ENCODE results near the gene TTLL9.
"Not testable (repeated sequence)": the region's sequence is repeated elsewhere in the genome, so short reads cannot be mapped to it uniquely, and the experiment has no call there.

TTLL9 gene

GRCh38 chr20:31827059-31827458 lies 43.4 kb upstream of the TTLL9 start:
- TF ChIP-seq EZH2 (IDR thresholded peaks at IDR 0.05) (no peak), POLR2AphosphoS5 (IDR thresholded peaks at IDR 0.05; ENCODE audit: borderline replicate concordance, low read depth, low read length) (no peak), FOXP2 (optimal IDR thresholded peaks at IDR 0.05; ENCODE audit: control extremely low read depth, extremely low read length, insufficient read depth) (no peak)

GRCh38 chr20:31828016-31828415 lies 42.4 kb upstream of the TTLL9 start:
- not testable (repeated sequence) for H3K9ac ChIP-seq (ENCODE audit: insufficient read length); H3K27ac ChIP-seq; H3K4me3 ChIP-seq; H3K36me3 ChIP-seq (ENCODE audit: insufficient read depth, low read length); DNase-seq (ENCODE audit: low read depth, low spot score); H3K9me3 ChIP-seq (ENCODE audit: low read depth, low read length)

More at GRCh38 chr20:31827059-31827458, 43.4 kb upstream of the TTLL9 start:
- Histone ChIP-seq H3K4me3 (no peak overlapping the region), H3K9ac (ENCODE audit: insufficient read length) (no peak overlapping the region), H3K36me3 (ENCODE audit: insufficient read depth, low read length) (no peaks in the 10 kb centered on the region), H3K27ac (no peak overlapping the region), H3K9me3 (ENCODE audit: low read depth, low read length) (no peaks in the 10 kb centered on the region)
- no peak for DNase-seq (ENCODE audit: low read depth, low spot score)

DNA sequence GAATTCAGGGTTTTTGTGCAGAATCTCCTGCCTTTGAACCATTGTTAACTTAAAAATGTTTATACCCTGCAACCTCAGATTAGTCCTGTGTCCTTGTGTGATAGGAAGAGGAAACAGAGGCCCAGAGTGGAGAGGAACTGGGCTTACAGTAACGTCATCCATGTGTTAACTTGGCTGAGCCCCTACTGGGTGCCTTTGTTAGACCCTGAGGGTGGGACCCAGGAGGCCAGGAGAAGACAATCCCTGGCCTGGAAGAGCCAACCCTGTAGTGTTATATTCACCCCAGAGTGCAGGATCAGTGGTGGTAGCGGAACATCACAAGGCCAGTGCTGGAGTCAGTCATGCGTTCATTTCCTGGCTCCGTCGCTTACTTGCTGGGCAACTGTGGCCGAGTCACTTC lies 40.7 kb upstream of the TTLL9 start:
- H3K36me3 ChIP-seq (ENCODE audit: insufficient read depth, low read length): no peaks in the 10 kb centered on the region
- DNase-seq (ENCODE audit: low read depth, low spot score): no peak
- TF ChIP-seq POLR2AphosphoS5 (IDR thresholded peaks at IDR 0.05; ENCODE audit: borderline replicate concordance, low read depth, low read length): no peak
- TF ChIP-seq FOXP2 (optimal IDR thresholded peaks at IDR 0.05; ENCODE audit: control extremely low read depth, extremely low read length, insufficient read depth): no peak
- TF ChIP-seq EZH2 (IDR thresholded peaks at IDR 0.05): no peak
- no peaks in the 10 kb centered on the region for H3K9me3 ChIP-seq (ENCODE audit: low read depth, low read length)
- H3K27ac ChIP-seq: no peak overlapping the region
- no peak overlapping the region for H3K4me3 ChIP-seq
- no peak overlapping the region for H3K9ac ChIP-seq (ENCODE audit: insufficient read length)

GRCh38 chr20:31830406-31830981 lies 39.9 kb upstream of the TTLL9 start:
- H3K27ac ChIP-seq: no peak overlapping the region

GRCh38 chr20:31831211-31831610 lies 39.2 kb upstream of the TTLL9 start:
- H3K36me3 ChIP-seq (ENCODE audit: insufficient read depth, low read length): no peaks in the 10 kb centered on the region
- H3K4me3 ChIP-seq: no peak overlapping the region
- no peak for DNase-seq (ENCODE audit: low read depth, low spot score)
- H3K9ac ChIP-seq (ENCODE audit: insufficient read length): no peak overlapping the region
- H3K27ac ChIP-seq: no peak overlapping the region
- H3K9me3 ChIP-seq (ENCODE audit: low read depth, low read length): no peaks in the 10 kb centered on the region
- TF ChIP-seq EZH2 (IDR thresholded peaks at IDR 0.05) (no peak), FOXP2 (optimal IDR thresholded peaks at IDR 0.05; ENCODE audit: control extremely low read depth, extremely low read length, insufficient read depth) (no peak), POLR2AphosphoS5 (IDR thresholded peaks at IDR 0.05; ENCODE audit: borderline replicate concordance, low read depth, low read length) (no peak)

More at GRCh38 chr20:31830406-31830981, 39.9 kb upstream of the TTLL9 start:
- Histone ChIP-seq H3K9me3 (ENCODE audit: low read depth, low read length) (no peaks in the 10 kb centered on the region), H3K4me3 (no peak overlapping the region), H3K9ac (ENCODE audit: insufficient read length) (no peak overlapping the region), H3K36me3 (ENCODE audit: insufficient read depth, low read length) (no peaks in the 10 kb centered on the region)
- no peak for DNase-seq (ENCODE audit: low read depth, low spot score)
- TF ChIP-seq FOXP2 (optimal IDR thresholded peaks at IDR 0.05; ENCODE audit: control extremely low read depth, extremely low read length, insufficient read depth) (no peak), POLR2AphosphoS5 (IDR thresholded peaks at IDR 0.05; ENCODE audit: borderline replicate concordance, low read depth, low read length) (no peak), EZH2 (IDR thresholded peaks at IDR 0.05) (no peak)

DNA sequence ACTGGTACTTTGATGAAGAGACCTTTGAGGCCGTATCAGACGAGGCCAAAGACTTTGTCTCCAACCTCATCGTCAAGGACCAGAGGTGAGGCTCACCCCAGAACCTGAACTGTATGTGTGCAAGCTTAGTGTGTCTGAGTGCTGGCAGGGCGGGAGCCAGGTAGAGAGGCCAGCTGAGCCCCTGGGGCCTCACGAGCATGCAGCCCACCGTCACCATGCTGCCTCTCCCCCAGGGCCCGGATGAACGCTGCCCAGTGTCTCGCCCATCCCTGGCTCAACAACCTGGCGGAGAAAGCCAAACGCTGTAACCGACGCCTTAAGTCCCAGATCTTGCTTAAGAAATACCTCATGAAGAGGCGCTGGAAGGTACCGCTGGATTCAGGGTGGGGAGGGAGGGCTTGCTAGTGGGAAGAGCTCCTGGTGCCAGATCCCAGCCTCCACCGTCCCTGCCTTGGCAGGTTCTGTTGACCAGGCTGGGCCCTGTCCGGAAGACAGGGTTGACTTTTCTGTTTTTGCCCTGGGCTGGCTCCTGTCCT lies 38.6 kb upstream of the TTLL9 start:
- TF ChIP-seq FOXP2 (optimal IDR thresholded peaks at IDR 0.05; ENCODE audit: control extremely low read depth, extremely low read length, insufficient read depth) (no peak), EZH2 (IDR thresholded peaks at IDR 0.05) (no peak), POLR2AphosphoS5 (IDR thresholded peaks at IDR 0.05; ENCODE audit: borderline replicate concordance, low read depth, low read length) (no peak)

DNA sequence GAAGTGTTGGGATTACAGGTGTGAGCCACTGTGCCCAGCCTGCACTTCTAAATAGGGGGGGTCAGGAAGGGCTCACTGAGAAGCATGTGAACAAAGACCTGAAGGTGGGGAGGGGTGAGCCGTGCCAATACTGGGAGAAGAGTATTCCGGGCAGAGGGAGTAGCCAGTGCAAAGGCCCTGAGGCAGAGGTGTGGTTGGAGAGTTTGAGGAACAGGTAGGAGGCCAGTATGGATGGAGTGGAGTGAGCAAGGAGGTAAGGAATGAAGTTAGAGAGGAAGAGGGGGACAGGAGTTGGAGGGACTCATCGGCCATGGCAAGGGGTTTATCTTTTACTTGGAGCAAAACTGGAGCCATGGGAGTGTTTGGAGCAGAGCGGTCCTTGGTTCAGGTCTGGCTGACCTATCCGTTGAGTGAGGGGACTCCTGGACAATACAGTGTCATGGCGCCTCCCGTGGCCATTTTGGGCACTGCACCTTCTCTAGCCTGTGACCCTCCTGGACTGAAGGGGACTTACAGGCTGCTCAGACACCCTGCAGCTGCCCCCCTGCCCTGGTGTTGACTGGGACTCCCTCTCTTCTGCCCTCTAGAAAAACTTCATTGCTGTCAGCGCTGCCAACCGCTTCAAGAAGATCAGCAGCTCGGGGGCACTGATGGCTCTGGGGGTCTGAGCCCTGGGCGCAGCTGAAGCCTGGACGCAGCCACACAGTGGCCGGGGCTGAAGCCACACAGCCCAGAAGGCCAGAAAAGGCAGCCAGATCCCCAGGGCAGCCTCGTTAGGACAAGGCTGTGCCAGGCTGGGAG lies 37.1 kb upstream of the TTLL9 start:
- Histone ChIP-seq H3K9ac (ENCODE audit: insufficient read length) (no peak overlapping the region), H3K36me3 (ENCODE audit: insufficient read depth, low read length) (no peaks in the 10 kb centered on the region), H3K27ac (no peak overlapping the region), H3K9me3 (ENCODE audit: low read depth, low read length) (no peaks in the 10 kb centered on the region), H3K4me3 (no peak overlapping the region)
- DNase-seq (ENCODE audit: low read depth, low spot score): no peak
- TF ChIP-seq EZH2 (IDR thresholded peaks at IDR 0.05): no peak
- TF ChIP-seq FOXP2 (optimal IDR thresholded peaks at IDR 0.05; ENCODE audit: control extremely low read depth, extremely low read length, insufficient read depth): no peak
- TF ChIP-seq POLR2AphosphoS5 (IDR thresholded peaks at IDR 0.05; ENCODE audit: borderline replicate concordance, low read depth, low read length): no peak

More for the DNA sequence above, 38.6 kb upstream of the TTLL9 start:
- no peak for DNase-seq (ENCODE audit: low read depth, low spot score)
- H3K4me3 ChIP-seq: no peak overlapping the region
- no peak overlapping the region for H3K27ac ChIP-seq
- H3K9ac ChIP-seq (ENCODE audit: insufficient read length): no peak overlapping the region
- no peaks in the 10 kb centered on the region for H3K9me3 ChIP-seq (ENCODE audit: low read depth, low read length)
- no peaks in the 10 kb centered on the region for H3K36me3 ChIP-seq (ENCODE audit: insufficient read depth, low read length)

- H3K4me3 ChIP-seq: no peak overlapping the region
- TF ChIP-seq POLR2AphosphoS5 (IDR thresholded peaks at IDR 0.05; ENCODE audit: borderline replicate concordance, low read depth, low read length): no peak
- TF ChIP-seq EZH2 (IDR thresholded peaks at IDR 0.05): no peak
- TF ChIP-seq FOXP2 (optimal IDR thresholded peaks at IDR 0.05; ENCODE audit: control extremely low read depth, extremely low read length, insufficient read depth): no peak
- no peak overlapping the region for H3K9ac ChIP-seq (ENCODE audit: insufficient read length)
- no peak overlapping the region for H3K27ac ChIP-seq
- DNase-seq (ENCODE audit: low read depth, low spot score): no peak
- no peaks in the 10 kb centered on the region for H3K9me3 ChIP-seq (ENCODE audit: low read depth, low read length)
- no peaks in the 10 kb centered on the region for H3K36me3 ChIP-seq (ENCODE audit: insufficient read depth, low read length)
Measured at GRCh38 chr20:31833931-31834521, 36.4 kb upstream of the TTLL9 start.

All from SK-N-MC (cell line).